OCI-LY7 (cell line): ENCODE results near the gene PTP4A2. TPM values are rescaled to one million over a fixed set of nuclear protein-coding genes. Genes with fewer than 3 reads are reported as not detected.
"Not testable (repeated sequence)": the region's sequence is repeated elsewhere in the genome, so short reads cannot be mapped to it uniquely, and the experiment has no call there.

Source experiments
- BruUV-seq: library from RNA; stranded (reverse); fragments of 400-500 nt; replicated peaks from 2 replicates; lab custom pipeline; 2021; lab: Mats Ljungman, UMichigan
- CTCF ChIA-PET: fragments of 300-600 bp; sonication (Branson Sonifier 250); formaldehyde crosslinking; loops from one replicate; lab custom pipeline; 2022; ENCODE audit warnings: antibody characterized with exemption; ENCODE audit not compliant: unreplicated experiment; lab: Charles Lee
- POLR2A ChIA-PET: fragments of 300-600 bp; sonication (Branson Sonifier 250); formaldehyde crosslinking; loops from one replicate; lab custom pipeline; 2022; ENCODE audit warnings: antibody characterized with exemption; lab: Charles Lee
- DNase-seq: peaks from one replicate; pipeline ENCODE4 v3.0.0-alpha.2; 2015; ENCODE audit warnings: low spot score
- H2AFZ ChIP-seq: fragments of 200-600 bp; sonication (generic), shearing (Covaris generic); 2 replicates; pipeline ENCODE4 v1.6.1; 2014; ENCODE audit warnings: mild to moderate bottlenecking, antibody characterized with exemption, low read length, moderate library complexity
- H3K27ac ChIP-seq: fragments of 200-600 bp; sonication (generic); 2 replicates; pipeline ENCODE4 v1.5.1; 2014; ENCODE audit warnings: mixed run types, low read depth, mild to moderate bottlenecking, moderate library complexity, low read length, inconsistent platforms; ENCODE audit not compliant: poor library complexity, severe bottlenecking
- H3K36me3 ChIP-seq: fragments of 200-600 bp; sonication (generic); 2 replicates; pipeline ENCODE4 v1.6.1; 2014; ENCODE audit warnings: mild to moderate bottlenecking, antibody characterized with exemption, low read length, moderate library complexity, mixed read lengths; ENCODE audit not compliant: insufficient read depth
- H3K4me1 ChIP-seq: fragments of 200-600 bp; sonication (generic); 2 replicates; pipeline ENCODE4 v1.5.1; 2014; ENCODE audit warnings: mild to moderate bottlenecking, low read length; ENCODE audit not compliant: insufficient read depth, poor library complexity, severe bottlenecking
- H3K4me2 ChIP-seq: fragments of 200-600 bp; sonication (generic); 2 replicates; pipeline ENCODE4 v1.6.1; 2014; ENCODE audit warnings: mild to moderate bottlenecking, low read length
- H3K4me3 ChIP-seq: fragments of 200-600 bp; sonication (generic); 2 replicates; pipeline ENCODE4 v1.5.1; 2014; ENCODE audit warnings: mild to moderate bottlenecking, low read depth, low read length; ENCODE audit not compliant: poor library complexity, severe bottlenecking
- H3K79me2 ChIP-seq: fragments of 200-600 bp; sonication (generic); 2 replicates; pipeline ENCODE4 v1.6.1; 2016; ENCODE audit warnings: low read depth, mild to moderate bottlenecking, low read length, moderate library complexity, mixed read lengths; ENCODE audit not compliant: insufficient read depth
- H3K9me2 ChIP-seq: fragments of 200-600 bp; sonication (generic); 2 replicates; pipeline ENCODE4 v1.6.1; 2016; ENCODE audit warnings: mild to moderate bottlenecking, low read length, mixed read lengths; ENCODE audit not compliant: insufficient read depth
- H3K9me3 ChIP-seq: fragments of 200-600 bp; sonication (generic); 2 replicates; pipeline ENCODE4 v1.6.1; 2014; ENCODE audit warnings: mild to moderate bottlenecking, mixed run types, low read length, mixed read lengths
- H4K20me1 ChIP-seq: fragments of 200-600 bp; sonication (generic); 2 replicates; pipeline ENCODE4 v1.6.1; 2014; ENCODE audit warnings: mild to moderate bottlenecking, antibody characterized with exemption, low read length, moderate library complexity, mixed read lengths; ENCODE audit not compliant: insufficient read depth
- CTCF ChIP-seq: fragments of 200-600 bp; sonication (generic); conservative IDR thresholded peaks from 2 replicates; pipeline ENCODE4 v1.5.1; 2014; ENCODE audit warnings: mild to moderate bottlenecking, antibody characterized with exemption, low read length, moderate library complexity, mixed read lengths
- EZH2phosphoT487 ChIP-seq: fragments of 200-600 bp; sonication (generic); IDR thresholded peaks from 2 replicates; pipeline ENCODE4 v1.6.1; 2018; ENCODE audit warnings: low read depth, borderline replicate concordance, mild to moderate bottlenecking, mixed run types, antibody characterized with exemption, low read length, moderate library complexity, mixed read lengths
- intact Hi-C: fragments of 100-400 bp; cut with micrococcal nuclease; formaldehyde crosslinking; loops from one replicate; pipeline ENCODE4 v1.10.0; 2022; ENCODE audit not compliant: unreplicated experiment
- total RNA-seq, 2 experiments: library from RNA; depleted of rRNA in 1 of 2; stranded (reverse); fragments of >200 nt in 1 of 2; shearing (Covaris generic) in 1 of 2; gene quantifications; 2 replicates each; pipeline ENCODE4 v1.2.3, GENCODE V29; 2014 to 2022

PTP4A2 gene
- total RNA-seq, 2 experiments from 2014 or later = 196 to 208 TPM

GRCh38 chr1:31926853-31927660 lies 11.1 kb downstream of the PTP4A2 start:
- ChIA-PET POLR2A (interaction anchor here (0.6 to 4.4 kb wide), 7 partner anchors 8 to 81 kb away, joined by 3 to 14 read pairs (median 3); no protein-coding TSS in a partner anchor), CTCF (no interaction called here)
- H3K79me2 ChIP-seq = peaks cover 100% of the 10 kb centered on the region
- H3K27ac ChIP-seq = peak overlapping the region; percentile 61
- H3K4me2 ChIP-seq = peak overlapping the region; percentile 65
- H3K9me2 ChIP-seq = no peaks in the 10 kb centered on the region
- no TSS peak for BruUV-seq
- peaks cover 46% of the 10 kb centered on the region for H4K20me1 ChIP-seq
- peak overlapping the region; percentile 20 for H3K4me3 ChIP-seq
- H3K9me3 ChIP-seq = no peaks in the 10 kb centered on the region
- H3K4me1 ChIP-seq = peaks cover 100% of the 10 kb centered on the region
- H3K36me3 ChIP-seq = peaks cover 55% of the 10 kb centered on the region
- DNase-seq = no peak
- no peak for TF ChIP-seq EZH2phosphoT487
- TF ChIP-seq CTCF = no peak
- no peak overlapping the region for H2AFZ ChIP-seq
- intact Hi-C loops = no loop called here

DNA sequence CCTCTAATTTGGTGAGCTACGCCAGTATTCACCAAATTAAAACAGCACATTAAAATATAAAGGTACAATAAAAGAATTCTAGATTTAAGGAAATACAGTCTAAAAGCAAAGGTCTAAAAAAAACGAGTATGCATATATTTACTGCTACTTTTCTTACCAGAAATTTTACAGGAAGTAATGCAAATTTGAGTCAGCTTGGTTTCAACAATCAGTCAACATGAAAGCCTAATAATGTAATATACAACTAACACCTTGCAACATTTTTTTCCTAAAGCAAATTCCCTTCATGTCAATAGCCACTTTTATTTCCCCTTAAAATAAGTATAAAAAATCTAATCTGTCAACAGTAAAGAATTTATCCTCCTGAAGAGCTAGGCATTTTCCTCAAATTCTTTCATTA lies 11.9 kb downstream of the PTP4A2 start:
- Histone ChIP-seq H3K4me1 (peaks cover 100% of the 10 kb centered on the region), H4K20me1 (peaks cover 39% of the 10 kb centered on the region), H3K79me2 (peaks cover 100% of the 10 kb centered on the region), H2AFZ (no peak overlapping the region), H3K27ac (peak overlapping the region; percentile 61), H3K36me3 (peaks cover 52% of the 10 kb centered on the region), H3K4me3 (peak overlapping the region; percentile 20), H3K9me2 (no peaks in the 10 kb centered on the region), H3K9me3 (no peaks in the 10 kb centered on the region; the same call in 1 of the 2 replicates), H3K4me2 (peak overlapping the region; percentile 65)
- no peak for DNase-seq
- BruUV-seq = no TSS peak
- ChIA-PET CTCF (no interaction called here), POLR2A (interaction anchor here (0.6 to 4.4 kb wide), 7 partner anchors 9 to 82 kb away, joined by 3 to 14 read pairs (median 3); no protein-coding TSS in a partner anchor)
- TF ChIP-seq CTCF (no peak), EZH2phosphoT487 (no peak)
- intact Hi-C loops = no loop called here

DNA sequence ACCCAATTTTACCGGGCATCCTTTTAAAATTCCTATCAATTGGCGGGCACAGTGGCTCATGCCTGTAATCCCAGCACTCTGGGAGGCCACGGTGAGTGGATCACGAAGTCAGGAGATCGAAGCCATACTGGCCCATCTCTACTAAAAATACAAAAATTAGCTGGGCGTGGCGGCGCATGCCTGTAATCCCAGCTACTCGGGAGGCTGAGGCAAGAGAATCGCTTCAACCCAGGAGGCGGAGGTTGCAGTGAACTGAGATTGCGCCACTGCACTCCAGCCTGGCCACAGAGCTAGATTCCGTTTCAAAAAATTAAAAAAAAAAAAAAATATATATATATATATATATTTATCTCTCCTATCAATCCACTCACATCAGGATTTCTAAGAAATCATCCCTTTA lies 12.3 kb downstream of the PTP4A2 start:
- BruUV-seq, CTCF ChIA-PET, H2AFZ ChIP-seq, H3K27ac ChIP-seq, intact Hi-C loops, H3K9me3 ChIP-seq, DNase-seq, H3K9me2 ChIP-seq: not testable (repeated sequence)
- Histone ChIP-seq H3K36me3 (peaks cover 52% of the 10 kb centered on the region), H3K4me1 (peaks cover 95% of the 10 kb centered on the region), H3K4me3 (peak overlapping the region; percentile 27), H4K20me1 (peaks cover 39% of the 10 kb centered on the region), H3K4me2 (peak overlapping the region; percentile 65), H3K79me2 (peaks cover 100% of the 10 kb centered on the region)
- POLR2A ChIA-PET = interaction anchor here (0.7 to 4.4 kb wide), 4 partner anchors 9 to 22 kb away, joined by 3 to 14 read pairs (median 6); no protein-coding TSS in a partner anchor
